Mesenteric fat pad (tissue), 1 donor: ENCODE measurements around the gene BEAN1. TPM values are rescaled to one million over a fixed set of nuclear protein-coding genes. Genes with fewer than 3 reads are reported as not detected.
A peak's percentile ranks its signal among the peaks of the same experiment; 100 is the strongest.
"Not testable (repeated sequence)": the region's sequence is repeated elsewhere in the genome, so short reads cannot be mapped to it uniquely, and the experiment has no call there.

Experiments used
- DNase-seq: peaks from one replicate; pipeline ENCODE4 v3.0.0-alpha.2; 2020; ENCODE audit warnings: low spot score
- total RNA-seq: library from RNA; stranded (reverse); fragmentation: NEBNext Ultra II Directional; extraction: Animal tissue kit (Norgen Biotek cat#: 25700); gene quantifications from one replicate; pipeline ENCODE4 v1.2.1, GENCODE V29; 2021
- donor health status: DM: yes; HTN: yes; CAD: no.

BEAN1 gene
- total RNA-seq, 1 donor from 2014 or later, result 0.51 TPM

- peak; percentile 83 for DNase-seq
Observed at GRCh38 chr16:66484453-66485213, 57.5 kb downstream of the BEAN1 start.

- peak; percentile 80 for DNase-seq
Observed at GRCh38 chr16:66485376-66485775, 58.3 kb downstream of the BEAN1 start.

- DNase-seq, result peak; percentile 53
Observed at GRCh38 chr16:66486199-66486772, 59.2 kb downstream of the BEAN1 start.

- DNase-seq, result peak; percentile 83
Observed at GRCh38 chr16:66486773-66487579, 59.9 kb downstream of the BEAN1 start.

- peak; percentile 74 for DNase-seq
Observed at GRCh38 chr16:66487580-66488275, 60.6 kb downstream of the BEAN1 start.

- DNase-seq, result no peak
Observed at GRCh38 chr16:66488505-66488904, 61.4 kb downstream of the BEAN1 start.

- DNase-seq, result no peak
Observed at GRCh38 chr16:66489385-66489784, 62.3 kb downstream of the BEAN1 start.

- peak; percentile 82 for DNase-seq
Observed at GRCh38 chr16:66489818-66490217, 62.7 kb downstream of the BEAN1 start.

- peak; percentile 85 for DNase-seq
Observed at GRCh38 chr16:66490774-66491715, 64.0 kb downstream of the BEAN1 start.

- peak; percentile 53 for DNase-seq
Observed at GRCh38 chr16:66491716-66492064, 64.6 kb downstream of the BEAN1 start.

GRCh38 chr16:66493490-66494401, 66.7 kb downstream of the BEAN1 start:
- peak; percentile 82 for DNase-seq

GRCh38 chr16:66494916-66495315, 67.8 kb downstream of the BEAN1 start:
- DNase-seq, result no peak

GRCh38 chr16:66495440-66495839, 68.3 kb downstream of the BEAN1 start:
- DNase-seq, result peak; percentile 49

GRCh38 chr16:66496226-66496625, 69.1 kb downstream of the BEAN1 start:
- peak; percentile 39 for DNase-seq

GRCh38 chr16:66497921-66498320, 70.8 kb downstream of the BEAN1 start:
- DNase-seq, result not testable (repeated sequence)

GRCh38 chr16:66501563-66501962, 74.5 kb downstream of the BEAN1 start:
- DNase-seq, result not testable (repeated sequence)

- peak; percentile 89 for DNase-seq
Observed at GRCh38 chr16:66502020-66502913, 75.2 kb downstream of the BEAN1 start.

GRCh38 chr16:66503030-66503429, 75.9 kb downstream of the BEAN1 start:
- no peak for DNase-seq
